ENCODE results near the gene NOP16. TPM values are rescaled to one million over a fixed set of nuclear protein-coding genes. Genes with fewer than 3 reads are reported as not detected.
"Not testable (repeated sequence)": the region's sequence is repeated elsewhere in the genome, so short reads cannot be mapped to it uniquely, and the experiment has no call there.

The NOP16 gene
- total RNA-seq, 1 donor from 2014 or later: 21.7 TPM

DNA sequence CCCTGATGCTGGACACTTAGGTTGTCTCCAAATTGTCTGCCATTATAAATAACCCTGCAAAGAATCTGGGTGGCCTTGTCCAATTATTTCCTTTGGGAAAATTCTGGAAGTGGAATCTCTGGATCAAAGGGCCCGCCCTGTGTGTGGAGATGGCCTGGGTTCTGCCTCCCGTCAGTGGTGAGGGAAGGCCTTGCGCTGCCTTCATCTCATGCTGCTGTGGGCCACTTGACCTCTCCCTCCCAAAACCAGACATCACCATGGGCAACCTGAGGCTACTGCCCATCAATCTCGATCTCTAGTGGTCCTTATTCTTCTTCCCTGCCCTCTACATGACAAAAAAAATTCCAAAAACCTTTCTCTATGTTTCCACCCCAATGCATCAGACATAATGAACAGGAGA is 21.4 kb upstream of the NOP16 start:
- DNase-seq (ENCODE audit: low read depth, low spot score): no peak

DNA sequence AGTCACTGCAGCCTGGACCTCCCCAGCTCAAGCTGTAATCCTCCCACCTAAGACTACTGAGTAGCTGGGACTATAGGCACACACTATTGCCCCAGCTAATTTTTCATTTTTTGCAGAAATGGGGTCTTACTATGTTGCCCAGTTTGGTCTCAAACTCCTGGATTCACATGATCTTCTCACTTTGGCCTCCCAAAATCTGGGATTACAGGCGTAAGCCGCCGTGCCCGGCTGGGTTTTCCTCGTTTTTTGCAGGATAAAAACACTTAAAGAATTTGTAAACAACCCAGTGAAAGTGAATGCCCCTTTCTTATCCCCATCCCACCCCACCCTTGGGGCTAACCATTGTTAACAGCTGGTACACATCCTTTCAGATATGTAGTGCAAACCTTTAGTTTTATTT is 20.2 kb upstream of the NOP16 start:
- no peak for DNase-seq (ENCODE audit: low read depth, low spot score)

DNA sequence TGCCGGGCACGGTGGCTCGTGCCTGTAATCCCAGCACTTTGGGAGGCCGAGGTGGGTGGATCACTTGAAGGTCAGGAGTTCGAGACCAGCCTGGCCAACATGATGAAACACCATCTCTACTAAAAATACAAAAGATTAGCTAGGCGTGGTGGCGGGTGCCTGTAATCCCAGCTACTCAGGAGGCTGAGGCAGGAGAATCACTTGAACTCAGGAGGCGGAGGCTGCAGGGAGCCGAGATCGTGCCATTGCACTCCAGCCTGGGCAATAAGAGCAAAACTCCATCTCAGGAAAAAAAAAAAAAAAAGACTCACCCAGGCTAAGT is 19.8 kb upstream of the NOP16 start:
- DNase-seq (ENCODE audit: low read depth, low spot score): not testable (repeated sequence)

DNA sequence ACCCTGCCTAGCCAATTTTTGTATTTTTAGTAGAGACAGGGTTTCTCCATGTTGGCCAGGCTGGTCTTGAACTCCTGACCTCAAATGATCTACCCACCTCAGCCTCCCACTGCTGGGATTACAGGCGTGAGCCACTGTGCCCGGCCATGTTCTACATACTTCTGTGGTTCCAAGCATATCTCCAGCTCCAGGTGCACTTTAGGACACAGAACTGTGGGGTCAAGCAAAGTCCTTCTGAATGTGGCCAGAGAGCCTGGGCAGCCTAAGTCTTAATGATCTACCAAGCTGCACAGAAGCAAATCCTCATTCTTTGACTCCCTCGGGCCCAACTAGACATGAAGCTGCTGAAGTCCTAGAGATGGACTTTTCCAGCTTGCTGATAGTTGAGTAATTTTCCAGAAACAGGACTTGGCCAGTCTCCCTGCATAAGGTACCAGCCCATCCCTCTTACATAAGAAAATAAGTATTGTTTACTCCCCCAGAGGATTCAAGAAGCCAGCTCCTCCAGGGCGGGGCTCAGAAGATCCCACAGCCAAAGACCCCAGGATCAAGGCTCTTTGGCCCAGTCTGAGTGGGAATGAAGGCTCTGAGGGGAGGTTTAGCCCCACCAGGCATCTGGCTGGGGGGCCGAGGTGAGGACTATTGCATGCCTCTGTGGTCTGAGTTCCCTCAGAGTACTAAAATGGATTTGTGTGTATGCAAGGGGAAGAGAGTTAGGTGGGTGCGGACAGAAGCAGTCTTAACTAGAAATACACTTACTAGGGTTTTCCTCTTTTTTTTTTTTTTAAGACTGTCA is 19.3 kb upstream of the NOP16 start:
- no peak for DNase-seq (ENCODE audit: low read depth, low spot score)

DNA sequence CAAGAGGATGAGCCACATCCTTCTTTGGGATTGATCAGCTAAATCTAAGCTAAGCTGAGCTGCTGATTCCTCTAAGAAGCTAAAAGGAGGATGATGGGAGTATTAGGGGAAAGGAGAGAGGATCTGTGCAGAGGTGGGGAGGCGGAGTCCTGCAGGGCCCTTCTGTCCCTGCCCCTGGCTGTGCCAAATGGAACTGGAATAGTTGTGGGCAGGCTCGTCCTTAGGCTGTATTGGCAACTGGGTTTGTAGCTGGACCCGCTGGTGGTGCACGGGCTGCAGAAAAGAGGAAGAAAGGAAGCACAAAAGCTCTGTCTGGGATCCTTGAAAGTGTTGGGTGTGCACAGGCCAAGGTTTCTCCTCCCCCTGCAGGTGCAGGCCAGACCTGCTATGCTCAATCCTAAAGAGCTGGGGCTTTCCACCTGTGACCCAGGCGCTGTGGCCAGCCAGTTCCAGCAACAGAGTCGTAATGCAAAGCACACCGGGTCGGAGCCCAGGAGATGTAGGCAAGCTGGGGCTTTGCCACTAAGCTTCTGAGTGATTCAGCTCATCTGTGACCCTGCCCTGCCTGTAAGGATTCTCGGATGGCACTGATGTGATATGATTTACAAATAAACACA is 18.1 kb upstream of the NOP16 start:
- DNase-seq (ENCODE audit: low read depth, low spot score): no peak

DNA sequence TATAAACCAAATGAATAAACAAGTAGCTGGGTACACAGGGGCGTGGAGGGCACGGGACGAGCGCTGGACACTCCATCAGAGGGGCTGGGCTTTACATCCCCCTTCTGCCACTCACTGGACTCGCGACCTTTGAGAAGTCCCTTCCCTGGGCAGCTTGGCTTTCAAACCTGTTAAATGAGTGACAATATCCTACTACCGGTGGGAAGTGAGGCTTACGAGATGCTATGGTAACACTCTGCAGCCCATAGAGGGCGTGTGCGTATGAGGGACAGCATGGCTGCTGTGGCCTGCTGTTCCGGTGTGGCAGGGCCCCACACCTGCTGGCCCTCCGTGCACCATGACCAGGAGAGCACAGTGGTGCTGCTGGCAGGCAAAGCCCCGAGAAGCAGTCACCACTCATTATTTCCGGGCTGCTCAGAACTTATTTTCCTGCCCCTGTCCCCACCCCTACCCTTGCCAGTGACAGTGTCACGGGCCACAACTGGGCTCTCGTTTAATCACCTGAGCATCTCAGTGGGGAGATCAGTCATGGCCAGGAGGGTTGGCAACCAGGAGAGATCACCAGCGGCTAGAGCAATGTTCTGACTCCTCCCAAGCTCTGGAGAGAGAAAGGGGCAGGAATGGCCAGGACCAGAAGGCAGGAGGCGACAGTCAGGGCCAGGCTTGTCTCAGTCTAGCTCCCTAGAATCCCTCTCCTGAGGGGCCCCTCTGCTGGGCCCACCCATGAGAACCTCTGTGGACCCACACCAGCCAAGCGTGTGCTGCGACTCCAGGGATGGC is 17.4 kb upstream of the NOP16 start:
- DNase-seq (ENCODE audit: low read depth, low spot score): no peak

DNA sequence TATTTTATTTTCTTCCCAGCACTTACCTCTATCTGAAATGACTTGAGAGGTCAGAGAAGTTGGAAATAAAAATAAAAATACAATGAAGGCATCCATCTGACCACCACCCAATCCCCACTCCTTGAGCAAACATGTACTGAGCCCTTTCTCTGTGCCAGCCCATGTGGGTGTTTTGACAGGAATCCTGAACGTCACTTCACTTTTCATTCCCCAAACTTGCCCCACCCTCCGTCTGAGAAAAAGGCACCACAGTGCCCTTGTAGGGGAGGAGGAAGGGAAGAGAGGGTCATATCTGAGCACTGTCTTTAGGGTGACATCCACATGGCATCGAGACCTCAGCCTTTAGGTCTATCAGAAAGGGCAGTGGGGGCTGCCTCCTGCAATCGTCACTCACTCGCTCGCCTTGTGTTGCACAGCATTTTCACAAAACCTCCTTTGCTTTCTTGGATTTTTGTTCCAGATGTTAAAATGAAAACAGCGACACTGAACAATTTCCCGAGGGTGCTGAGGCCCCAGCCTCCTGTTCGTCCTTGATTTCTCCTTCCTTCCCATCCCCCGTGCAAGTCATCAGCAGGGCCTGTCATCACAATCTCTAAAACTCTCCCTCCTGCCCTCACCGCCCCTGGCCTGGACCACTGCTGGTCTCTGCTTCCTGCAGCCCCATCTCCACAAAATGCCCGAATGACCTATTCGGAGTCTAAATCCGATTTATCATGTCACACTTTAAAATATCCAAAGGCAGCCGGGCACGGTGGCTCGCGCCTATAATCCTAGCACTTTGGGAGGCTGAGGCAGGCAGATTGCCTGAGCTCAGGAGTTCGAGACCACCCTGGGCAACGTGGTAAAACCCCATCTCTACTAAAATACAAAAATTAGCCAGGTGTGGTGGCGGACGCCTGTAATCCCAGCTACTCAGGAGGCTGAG is 13.1 kb upstream of the NOP16 start:
- DNase-seq (ENCODE audit: low read depth, low spot score): no peak

DNA sequence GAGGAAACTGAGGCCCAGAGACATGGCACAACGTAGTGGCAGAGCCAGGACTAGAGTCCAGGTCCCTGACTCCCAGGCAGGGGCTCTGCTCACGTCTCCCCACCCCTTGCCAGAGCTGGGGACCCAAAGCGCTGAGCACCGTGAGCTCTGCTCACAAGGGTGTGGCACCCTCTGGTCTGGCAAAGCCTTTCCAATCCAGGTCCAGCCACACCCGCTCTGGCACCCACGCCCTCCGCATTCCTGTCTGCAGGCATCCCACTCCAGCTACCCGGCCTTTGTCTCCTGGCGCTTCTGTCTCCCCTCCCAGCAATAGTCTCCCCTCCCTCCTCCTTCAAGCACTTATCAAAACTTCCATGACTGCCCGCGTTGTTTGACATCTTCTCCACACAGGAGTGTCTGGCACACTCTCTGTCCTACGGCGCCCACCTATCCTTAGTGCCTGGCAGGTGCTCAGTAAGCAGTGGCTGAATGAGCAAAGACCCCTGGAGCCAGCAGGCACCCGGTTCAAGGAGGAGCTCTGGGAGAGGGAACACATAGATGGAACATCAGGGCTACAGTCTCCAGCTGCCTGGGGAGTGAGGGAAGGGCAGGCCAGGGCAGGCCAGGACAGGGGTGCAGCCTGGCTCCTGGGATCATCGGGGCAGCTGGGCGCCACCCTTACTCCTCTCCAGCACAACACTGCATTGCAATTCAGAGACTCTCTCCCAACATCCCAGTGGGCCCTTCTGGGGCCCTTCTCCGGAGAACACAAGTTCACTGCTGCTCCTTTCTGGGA is 12.2 kb upstream of the NOP16 start:
- no peak for DNase-seq (ENCODE audit: low read depth, low spot score)

DNA sequence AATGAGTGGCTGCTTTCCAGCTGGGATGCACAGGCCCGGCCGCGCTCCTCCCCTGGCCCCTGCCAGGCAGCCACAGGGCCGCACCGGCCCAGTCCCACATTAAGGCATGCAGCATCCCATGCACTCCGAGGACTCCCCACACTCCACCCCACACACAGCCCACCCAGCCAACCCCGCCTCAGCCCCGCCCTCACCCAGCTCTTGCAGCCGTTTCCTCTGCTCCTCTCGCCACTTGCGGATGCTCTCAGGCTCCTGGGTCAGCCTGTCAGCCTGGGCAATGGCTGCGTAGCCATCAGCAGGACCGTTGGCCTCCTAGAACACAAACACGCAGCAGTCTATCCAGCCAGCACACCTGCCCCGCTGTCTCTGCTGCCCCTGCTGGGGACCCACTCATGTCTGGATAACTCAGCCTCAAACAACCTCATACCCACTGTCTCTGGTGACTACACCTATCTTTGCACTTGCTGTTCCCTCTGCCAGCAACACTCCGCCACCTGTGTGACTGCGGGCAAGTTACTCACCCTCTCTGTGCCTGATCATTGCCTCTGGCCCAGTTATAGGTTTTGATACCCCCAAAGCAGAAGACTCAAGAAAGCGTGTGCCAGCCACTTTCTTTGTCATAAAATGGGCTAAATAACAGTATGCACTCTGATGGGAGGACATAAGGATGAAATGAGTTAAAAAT is 9.5 kb upstream of the NOP16 start:
- no peak for DNase-seq (ENCODE audit: low read depth, low spot score)

DNA sequence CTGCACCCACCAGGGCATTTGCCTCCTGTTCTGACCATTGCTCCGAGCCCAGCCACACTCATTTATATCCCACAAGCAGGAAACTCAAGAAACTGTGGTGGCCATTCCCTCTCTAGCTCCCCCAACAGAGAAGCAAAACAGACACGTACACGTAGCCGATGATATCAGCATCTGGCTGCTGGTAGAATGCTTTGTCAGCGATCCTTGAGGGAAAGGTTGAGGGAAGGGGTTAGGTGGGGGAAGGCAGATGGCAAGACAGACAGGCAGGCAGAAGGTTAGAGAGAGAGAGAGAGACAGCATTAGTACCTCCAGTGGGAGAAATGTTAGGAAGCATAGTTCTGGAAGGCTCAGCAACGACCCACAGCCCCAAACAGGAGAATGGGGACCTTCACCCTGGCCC is 7.9 kb upstream of the NOP16 start:
- DNase-seq (ENCODE audit: low read depth, low spot score): no peak

DNA sequence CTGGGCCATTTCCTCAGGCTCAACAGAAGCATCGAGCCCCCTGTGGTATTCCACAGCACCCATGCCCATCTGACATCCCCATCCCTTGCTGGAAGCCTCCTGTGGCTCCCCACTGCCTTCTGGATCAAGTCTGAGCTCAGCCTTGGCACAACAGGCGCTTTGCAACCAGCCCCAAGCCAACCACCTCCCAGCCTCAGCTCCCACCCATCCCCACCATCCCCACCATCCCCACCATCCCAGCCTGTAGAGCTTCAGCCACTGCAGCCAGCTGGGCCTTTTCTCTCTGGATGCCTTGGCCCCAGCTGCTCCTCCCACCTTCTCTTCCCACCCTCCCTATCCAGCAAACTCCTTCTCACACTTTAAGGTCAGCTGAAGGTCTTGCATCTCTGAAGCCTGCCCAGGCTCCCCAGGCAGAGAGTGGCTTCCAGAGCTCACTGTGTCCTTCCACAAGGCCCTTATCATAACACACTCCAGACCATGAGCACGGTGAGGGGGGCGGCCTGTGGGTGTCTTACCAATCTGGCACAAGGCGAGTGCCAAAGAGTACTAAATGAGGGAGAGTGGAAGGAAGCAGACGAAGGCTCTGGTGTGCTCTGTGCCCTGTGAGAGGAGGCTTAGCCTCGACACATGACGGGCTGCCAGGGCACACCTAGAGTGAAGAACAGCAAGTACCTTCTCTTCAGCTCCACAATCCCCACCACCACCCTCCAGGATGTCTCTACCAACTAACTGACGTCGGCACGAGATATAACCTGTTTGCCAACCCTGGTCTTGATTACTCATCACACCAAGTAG is 6.7 kb upstream of the NOP16 start:
- no peak for DNase-seq (ENCODE audit: low read depth, low spot score)

DNA sequence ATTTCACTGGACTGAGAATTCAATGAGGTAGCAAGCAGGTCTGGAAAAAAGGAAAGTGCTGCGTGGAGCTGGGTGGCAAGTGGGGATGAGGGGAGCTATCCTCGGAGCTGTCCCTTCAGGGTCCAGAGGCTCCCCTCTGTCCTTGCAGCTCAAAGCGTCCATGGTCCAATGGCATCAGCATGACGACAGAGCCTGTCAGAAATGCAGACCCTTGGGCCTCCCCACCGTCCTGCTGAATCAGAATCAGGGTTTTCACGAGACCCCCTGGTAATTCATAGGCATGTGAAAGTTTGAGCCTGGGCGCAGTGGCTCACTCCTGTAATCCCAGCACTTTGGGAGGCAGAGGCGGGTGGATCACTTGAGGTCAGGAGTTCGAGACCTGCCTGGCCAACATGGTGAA is 5.7 kb upstream of the NOP16 start:
- no peak for DNase-seq (ENCODE audit: low read depth, low spot score)

DNA sequence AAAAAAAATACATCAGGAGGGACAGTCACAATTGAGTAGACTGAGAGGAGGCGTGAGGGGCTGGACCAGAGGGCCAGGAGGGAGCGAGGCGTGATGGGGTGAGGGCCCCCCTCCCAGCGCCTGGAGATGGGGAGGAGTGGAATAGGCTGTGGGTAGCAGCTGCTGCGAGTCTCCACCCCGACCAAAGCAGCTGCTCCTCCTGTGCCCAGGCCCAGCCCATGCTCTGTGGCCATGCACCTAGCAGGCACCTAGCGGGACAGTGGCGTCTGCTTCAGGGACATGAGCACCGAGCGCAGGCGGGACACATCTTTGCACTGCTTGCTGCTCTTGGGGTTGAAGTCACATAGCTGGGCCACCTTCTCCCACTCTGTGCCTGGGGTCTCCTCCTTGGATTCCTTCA is 4.1 kb upstream of the NOP16 start:
- no peak for DNase-seq (ENCODE audit: low read depth, low spot score)

DNA sequence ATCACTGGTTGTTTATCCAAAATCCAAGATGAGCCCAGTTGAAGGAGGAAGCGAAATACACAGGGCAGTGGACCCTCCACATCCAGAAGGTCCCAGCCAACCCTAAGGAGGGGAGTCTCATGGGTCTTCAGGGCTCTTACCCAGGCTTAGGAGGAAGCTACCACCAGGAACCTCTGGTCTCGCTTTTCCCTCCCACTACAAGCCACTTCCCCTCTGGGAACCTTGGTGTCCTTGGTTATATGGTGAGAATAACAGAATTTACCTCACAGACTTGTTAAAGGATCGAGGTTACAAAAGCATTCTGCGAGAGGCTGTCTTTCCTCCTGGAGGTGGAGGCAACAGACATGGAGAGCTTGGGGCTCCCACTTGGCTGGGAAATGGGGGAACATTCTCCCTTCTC is 3.6 kb upstream of the NOP16 start:
- no peak for DNase-seq (ENCODE audit: low read depth, low spot score)

DNA sequence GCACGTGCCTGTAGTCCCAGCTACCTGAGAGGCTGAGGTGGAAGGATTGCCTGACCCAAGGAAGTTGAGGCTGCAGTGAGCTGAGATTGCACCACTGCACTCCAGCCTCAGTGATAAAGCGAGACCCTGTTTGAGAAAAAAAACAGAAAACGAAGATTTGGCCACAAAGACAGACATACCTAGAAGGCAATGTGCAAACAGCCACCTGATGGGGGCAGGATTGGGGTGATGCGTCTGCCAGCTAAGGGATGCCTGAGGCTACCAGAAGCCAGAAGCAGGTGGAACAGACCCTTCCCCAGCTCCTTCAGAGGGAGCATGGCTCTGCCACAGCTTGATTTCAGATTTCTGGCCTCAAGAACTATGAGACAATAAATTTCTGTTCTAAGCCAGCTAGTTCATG is 3.1 kb upstream of the NOP16 start:
- DNase-seq (ENCODE audit: low read depth, low spot score): no peak

DNA sequence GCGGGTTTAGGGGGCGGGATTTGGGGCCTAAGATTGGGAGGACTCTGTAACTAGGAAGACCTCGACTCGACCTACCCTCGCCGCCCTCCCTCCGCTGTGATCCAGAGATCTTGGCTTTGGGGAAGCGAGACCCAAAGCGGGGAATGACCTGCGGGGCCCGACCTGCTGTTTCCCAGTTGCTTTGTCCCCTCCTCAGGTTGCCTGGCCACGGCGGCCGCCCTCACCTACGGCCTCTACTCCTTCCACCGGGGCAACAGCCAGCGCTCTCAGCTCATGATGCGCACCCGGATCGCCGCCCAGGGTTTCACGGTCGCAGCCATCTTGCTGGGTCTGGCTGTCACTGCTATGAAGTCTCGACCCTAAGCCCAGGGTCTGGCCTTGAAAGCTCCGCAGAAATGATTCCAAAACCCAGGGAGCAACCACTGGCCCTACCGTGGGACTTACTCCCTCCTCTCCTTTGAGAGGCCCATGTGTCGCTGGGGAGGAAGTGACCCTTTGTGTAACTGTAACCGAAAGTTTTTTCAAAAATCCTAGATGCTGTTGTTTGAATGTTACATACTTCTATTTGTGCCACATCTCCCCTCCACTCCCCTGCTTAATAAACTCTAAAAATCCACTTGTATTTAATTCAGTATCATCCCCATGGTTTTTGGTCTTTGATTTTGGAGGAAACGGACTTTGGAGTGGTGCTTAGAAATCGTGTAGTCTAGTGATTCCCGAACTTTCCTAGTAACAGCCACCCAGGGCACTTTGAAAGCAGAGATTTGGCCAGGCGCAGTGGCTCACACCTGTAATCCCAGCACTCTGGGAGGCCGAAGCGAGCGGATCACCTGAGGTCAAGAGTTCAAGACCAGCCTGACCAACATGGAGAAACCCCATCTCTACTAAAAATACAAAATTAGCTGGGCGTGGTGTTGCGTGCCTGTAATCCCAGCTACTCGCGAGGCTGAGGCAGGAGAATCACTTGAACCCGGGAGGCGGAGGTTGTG is 1.0 kb upstream of the NOP16 start:
- DNase-seq (ENCODE audit: low read depth, low spot score): no peak

DNA sequence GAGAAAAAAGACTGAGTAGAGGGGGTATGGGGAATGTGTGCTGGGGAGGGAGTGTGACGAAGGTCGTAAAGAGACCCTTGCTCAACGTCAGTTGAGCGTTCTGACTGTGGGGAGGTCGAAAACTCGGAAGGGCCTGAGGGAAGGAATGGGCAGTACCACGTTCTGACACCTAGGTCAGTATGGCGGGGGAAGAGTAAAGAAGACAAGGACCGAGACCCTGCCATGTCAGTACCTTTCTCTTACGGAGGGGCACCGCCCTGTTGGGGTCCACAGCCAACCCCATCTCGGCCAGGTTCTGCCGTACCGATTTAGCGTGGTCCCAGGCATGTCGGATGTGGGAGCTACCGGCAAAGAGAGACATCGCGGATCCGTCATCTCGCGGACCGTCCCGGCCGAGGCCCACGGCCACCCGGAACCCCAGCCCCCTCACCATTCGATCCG is 375 bp downstream of the NOP16 start:
- DNase-seq (ENCODE audit: low read depth, low spot score): no peak

DNA sequence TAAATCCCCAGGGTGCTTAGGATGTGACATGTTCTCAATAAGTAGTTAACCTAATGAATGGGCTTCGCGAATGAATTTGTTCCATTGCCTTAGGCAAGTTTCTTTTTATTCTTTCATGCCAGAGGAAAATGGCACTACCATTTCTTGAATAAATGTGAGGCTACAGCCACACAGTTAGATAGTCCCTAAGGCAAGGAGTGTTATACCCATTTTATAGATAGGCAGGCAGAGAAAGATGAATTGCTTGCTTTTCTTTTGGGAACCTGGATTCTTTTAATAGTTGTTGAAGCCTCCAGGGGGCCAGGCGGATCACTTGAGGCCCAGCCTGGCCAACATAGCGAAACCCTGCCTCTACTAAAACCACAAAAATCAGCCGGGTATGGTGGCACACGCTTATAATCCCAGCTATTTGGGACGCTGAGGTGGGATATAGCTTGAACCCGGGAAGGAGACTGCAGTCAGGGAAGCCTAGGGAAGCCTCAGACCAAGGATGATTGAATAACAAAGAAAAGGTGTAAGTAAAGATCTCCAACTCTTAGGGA is 943 bp downstream of the NOP16 start:
- no peak for DNase-seq (ENCODE audit: low read depth, low spot score)

Measured in pulmonary artery endothelial cell (primary cell).